Left lung (tissue), 10 donors: ENCODE data around the gene NUDT7. TPM values are rescaled to one million over a fixed set of nuclear protein-coding genes. Genes with fewer than 3 reads are reported as not detected.

Experiments used
- ATAC-seq: fragments of 200-7000 bp; cut with Tn5 transposase; one replicate; pipeline ENCODE4 v1.9.1; 2020; ENCODE audit warnings: moderate library complexity
- DNase-seq, 4 donors: peaks; one replicate each; pipeline ENCODE4 v3.0.0-alpha.2; 2013 to 2020
- H3K27ac ChIP-seq, 2 donors: fragments of 200-600 bp; sonication (generic) in 1 of 2; one replicate each; pipeline versions ENCODE4 v1.5.0 to v1.8.0; 2020 to 2021
- H3K27me3 ChIP-seq, 2 donors: fragments of 200-600 bp; sonication (generic) in 1 of 2; one replicate each; pipeline versions ENCODE4 v1.5.0 to v1.8.0; 2020 to 2021
- H3K36me3 ChIP-seq, 2 donors: fragments of 200-600 bp; sonication (generic) in 1 of 2; one replicate each; pipeline versions ENCODE4 v1.5.0 to v1.8.0; 2020 to 2021
- H3K4me1 ChIP-seq, 2 donors: fragments of 200-600 bp; one replicate each; pipeline ENCODE4 v1.8.0; 2021
- H3K4me3 ChIP-seq, 2 donors: fragments of 200-600 bp; sonication (generic) in 1 of 2; one replicate each; pipeline versions ENCODE4 v1.5.0 to v1.8.0; 2020 to 2021; ENCODE audit warnings: mild to moderate bottlenecking in 1 of 2
- H3K9me3 ChIP-seq, 2 donors: fragments of 200-600 bp; sonication (generic) in 1 of 2; one replicate each; pipeline versions ENCODE4 v1.5.0 to v1.8.0; 2020 to 2021
- intact Hi-C, 2 donors: fragments of 100-400 bp; cut with DNase I; formaldehyde crosslinking; loops; one replicate each; pipeline versions ENCODE4 v1.11.2 to v1.14.2; 2022
- polyA plus RNA-seq, 6 donors: library from polyadenylated mRNA; unstranded; fragments of 120-200 nt; gene quantifications; one replicate each; pipeline ENCODE4 v1.2.1, GENCODE V29; 2013; ENCODE audit not compliant: insufficient read length in 6 of 6
- total RNA-seq, 2 donors: library from RNA; stranded (reverse); fragmentation: NEBNext Ultra II Directional; extraction: Animal tissue kit (Norgen Biotek cat#: 25700); gene quantifications; one replicate each; pipeline ENCODE4 v1.2.1, GENCODE V29; 2021
- TF ChIP-seq, protein P1 (sequence below), 2 donors: fragments of 200-600 bp; sonication (generic) in 1 of 2; IDR thresholded peaks; one replicate each; pipeline versions ENCODE4 v1.5.0 to v1.8.0; 2021; ENCODE audit warnings: antibody characterized with exemption in 2 of 2
- donor health status: DM: no; HTN: yes; CAD: no.
- donor health status: DM: no; HTN: no; CAD: no.

NUDT7 gene
- total and polyA plus RNA-seq, 8 donors, result 6.4 to 14.0 (median 11.4) TPM

DNA sequence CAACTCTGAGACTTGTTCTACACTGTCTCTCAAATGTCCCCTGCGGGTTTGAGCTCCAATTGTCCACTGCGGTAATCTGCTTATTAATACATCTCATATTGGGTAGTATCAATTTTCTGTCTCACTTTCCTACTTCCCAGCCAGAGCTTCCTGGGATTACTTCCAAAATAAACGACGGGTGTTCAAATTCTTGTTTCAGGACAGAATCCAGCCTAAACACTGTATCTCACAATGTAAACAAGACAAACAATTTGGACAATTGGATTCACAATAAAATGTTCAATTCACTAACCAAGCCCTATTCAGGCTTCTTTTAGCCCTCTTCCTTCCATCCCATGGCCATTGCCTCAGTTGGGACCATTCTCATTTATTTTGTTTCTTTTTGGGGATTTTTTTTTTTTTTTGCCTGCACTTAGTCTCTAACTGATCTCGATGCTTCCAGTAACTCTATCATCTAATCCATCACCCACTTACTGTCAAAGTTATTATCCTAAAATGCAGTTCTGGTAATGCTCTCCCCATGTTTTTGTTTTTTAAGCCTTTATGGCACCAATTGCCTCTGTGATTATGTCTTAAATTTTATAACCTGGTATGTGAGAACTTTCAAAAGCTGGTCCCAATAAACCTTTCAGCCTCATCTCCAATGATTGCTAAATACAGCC lies 64.0 kb downstream of the NUDT7 start:
- ATAC-seq, result no peak
- Histone ChIP-seq H3K36me3 (no peaks in the 10 kb centered on the region), H3K27ac (no peak overlapping the region), H3K27me3 (peaks cover 36 to 63% of the 10 kb centered on the region in 2 donors), H3K9me3 (no peaks in the 10 kb centered on the region), H3K4me3 (no peak overlapping the region), H3K4me1 (peaks cover 0 to 19% of the 10 kb centered on the region in 2 donors)
- intact Hi-C loops, result no loop called here
- DNase-seq, result no peak
- TF ChIP-seq, protein P1, sequence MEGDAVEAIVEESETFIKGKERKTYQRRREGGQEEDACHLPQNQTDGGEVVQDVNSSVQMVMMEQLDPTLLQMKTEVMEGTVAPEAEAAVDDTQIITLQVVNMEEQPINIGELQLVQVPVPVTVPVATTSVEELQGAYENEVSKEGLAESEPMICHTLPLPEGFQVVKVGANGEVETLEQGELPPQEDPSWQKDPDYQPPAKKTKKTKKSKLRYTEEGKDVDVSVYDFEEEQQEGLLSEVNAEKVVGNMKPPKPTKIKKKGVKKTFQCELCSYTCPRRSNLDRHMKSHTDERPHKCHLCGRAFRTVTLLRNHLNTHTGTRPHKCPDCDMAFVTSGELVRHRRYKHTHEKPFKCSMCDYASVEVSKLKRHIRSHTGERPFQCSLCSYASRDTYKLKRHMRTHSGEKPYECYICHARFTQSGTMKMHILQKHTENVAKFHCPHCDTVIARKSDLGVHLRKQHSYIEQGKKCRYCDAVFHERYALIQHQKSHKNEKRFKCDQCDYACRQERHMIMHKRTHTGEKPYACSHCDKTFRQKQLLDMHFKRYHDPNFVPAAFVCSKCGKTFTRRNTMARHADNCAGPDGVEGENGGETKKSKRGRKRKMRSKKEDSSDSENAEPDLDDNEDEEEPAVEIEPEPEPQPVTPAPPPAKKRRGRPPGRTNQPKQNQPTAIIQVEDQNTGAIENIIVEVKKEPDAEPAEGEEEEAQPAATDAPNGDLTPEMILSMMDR (IDR thresholded peaks at IDR 0.05), result no peak

DNA sequence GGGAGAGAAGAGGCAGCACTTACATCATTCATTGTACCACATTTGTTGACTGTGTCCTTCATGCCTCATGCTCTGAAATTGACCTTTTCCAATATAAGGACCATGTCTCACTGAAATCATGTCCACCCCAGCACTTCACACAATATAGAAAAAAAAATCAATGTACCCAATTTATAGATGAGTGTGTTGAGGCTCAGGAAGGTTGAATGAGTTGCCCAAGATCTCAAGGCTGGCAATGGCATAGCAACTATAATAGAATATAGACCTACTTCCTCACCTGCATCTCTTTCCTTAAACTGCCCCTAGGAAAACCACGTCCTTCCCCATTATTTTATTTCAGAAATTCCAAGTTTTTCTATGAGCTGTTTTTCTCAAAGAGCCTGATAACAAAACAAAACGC lies 65.1 kb downstream of the NUDT7 start:
- intact Hi-C loops, result no loop called here
- no peak for ATAC-seq
- Histone ChIP-seq H3K4me1 (peaks cover 0 to 19% of the 10 kb centered on the region in 2 donors), H3K36me3 (no peaks in the 10 kb centered on the region), H3K9me3 (no peaks in the 10 kb centered on the region), H3K27ac (no peak overlapping the region), H3K27me3 (peaks cover 36 to 71% of the 10 kb centered on the region in 2 donors), H3K4me3 (no peak overlapping the region)
- TF ChIP-seq, protein P1 (IDR thresholded peaks at IDR 0.05), result no peak
- DNase-seq, result no peak

DNA sequence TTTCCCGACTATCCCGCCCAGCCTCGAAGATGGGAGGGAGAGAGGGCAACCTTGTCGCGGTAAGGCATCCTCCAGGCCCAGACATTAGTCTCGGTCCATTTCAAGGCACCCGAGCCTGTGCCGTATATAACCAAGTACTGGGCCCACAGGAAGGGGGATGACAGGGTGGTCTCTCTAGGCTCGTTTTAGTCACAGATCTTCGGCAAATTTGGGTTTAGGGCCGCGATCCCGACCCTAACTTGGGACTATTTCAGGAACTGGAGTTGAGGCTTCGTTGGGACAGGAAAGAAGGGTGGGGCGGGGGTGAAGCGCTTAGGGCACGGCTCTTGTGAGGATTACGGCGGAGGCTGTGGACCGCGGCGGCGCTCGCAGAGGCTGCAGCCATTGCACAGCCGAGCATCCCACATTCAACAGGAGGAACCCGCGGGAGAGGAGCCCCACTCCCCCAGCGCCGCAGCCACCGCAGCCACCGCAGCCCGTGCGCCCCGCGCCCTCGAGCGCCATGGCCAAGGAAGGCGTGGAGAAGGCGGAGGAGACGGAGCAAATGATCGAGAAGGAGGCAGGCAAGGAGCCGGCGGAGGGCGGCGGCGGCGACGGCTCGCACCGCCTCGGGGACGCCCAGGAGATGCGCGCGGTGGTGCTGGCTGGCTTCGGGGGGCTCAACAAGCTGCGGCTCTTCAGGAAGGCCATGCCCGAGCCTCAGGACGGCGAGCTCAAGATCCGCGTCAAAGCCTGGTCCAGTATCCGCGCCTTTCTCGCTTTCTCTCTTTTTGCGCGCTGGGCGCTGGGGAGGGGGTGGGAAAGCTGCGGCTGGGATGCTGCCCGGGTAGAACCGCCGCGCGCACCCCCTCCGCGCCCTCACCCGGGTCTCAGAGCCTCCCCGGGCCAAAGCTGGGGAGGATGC lies 66.1 kb downstream of the NUDT7 start, which contains the start of gene VAT1L:
Gene VAT1L (plus strand): TSS at position 384 of the 904 bp plus-strand sequence. CDS start 119 bp downstream, at position 503.
- DNase-seq, result peak in 3 of 4 donors; percentile 34 to 75 (median 44)
- ATAC-seq, result peak; percentile 89
- intact Hi-C loops, result no loop called here
- H3K9me3 ChIP-seq, result no peaks in the 10 kb centered on the region
- H3K4me1 ChIP-seq, result peaks cover 0 to 19% of the 10 kb centered on the region in 2 donors
- no peaks in the 10 kb centered on the region for H3K36me3 ChIP-seq
- peaks cover 36 to 77% of the 10 kb centered on the region in 2 donors for H3K27me3 ChIP-seq
- peak within 1 kb of the TSS; percentile 17 to 31 for H3K4me3 ChIP-seq
- no peak within 1 kb of the TSS for H3K27ac ChIP-seq
- TF ChIP-seq, protein P1 (IDR thresholded peaks at IDR 0.05), result no peak

DNA sequence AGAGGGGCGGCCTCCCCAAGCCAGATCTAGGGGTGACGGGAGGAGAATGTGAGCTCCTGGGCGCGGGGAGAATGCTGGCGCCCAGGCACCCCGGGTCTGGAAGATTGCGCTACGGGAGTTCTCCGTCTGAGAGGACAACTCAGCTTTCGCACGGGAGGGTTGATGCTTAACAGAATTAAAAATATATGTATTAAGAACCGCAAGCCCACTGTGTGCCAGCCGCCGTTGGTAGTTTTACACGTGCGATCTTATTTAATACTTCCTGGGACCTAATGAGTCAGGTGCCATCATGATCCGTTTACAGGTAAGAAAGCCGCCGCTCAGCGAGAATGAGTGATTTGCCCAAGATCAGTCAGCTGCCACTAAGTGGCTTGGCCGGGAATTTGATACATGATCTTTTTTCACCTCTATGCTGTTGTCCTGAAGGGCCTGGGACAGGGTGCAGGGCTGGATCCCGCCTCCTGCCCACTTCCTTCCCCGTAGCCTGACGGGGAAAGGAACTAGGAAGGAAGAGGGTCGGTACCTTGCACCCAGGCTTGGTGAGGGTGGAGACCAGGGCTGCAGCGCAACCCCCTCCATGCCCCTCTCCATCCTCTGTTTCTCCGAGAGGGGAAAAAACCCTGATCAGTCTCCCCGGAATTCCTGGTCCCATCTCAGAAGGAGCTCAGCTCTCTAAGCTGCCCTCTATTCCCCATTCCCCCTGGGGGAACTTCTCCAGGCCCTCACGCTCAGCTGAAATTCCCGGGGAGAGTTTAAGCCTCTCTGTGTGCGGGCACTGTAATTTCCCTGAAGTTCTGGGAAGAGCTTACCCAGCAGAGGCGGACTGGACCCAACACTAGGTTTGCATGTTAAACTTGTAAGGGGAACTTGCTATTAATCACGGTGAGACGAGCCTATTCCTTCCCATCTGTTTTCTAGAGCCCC lies 67.0 kb downstream of the NUDT7 start:
- peak in 1 of 4 donors; percentile 13 for DNase-seq

More for the DNA sequence above, 67.0 kb downstream of the NUDT7 start:
- intact Hi-C loops, result no loop called here
- ATAC-seq, result no peak
- H3K9me3 ChIP-seq, result no peaks in the 10 kb centered on the region
- peaks cover 36 to 78% of the 10 kb centered on the region in 2 donors for H3K27me3 ChIP-seq
- TF ChIP-seq, protein P1 (IDR thresholded peaks at IDR 0.05), result no peak
- peak overlapping the region; percentile 17 to 31 for H3K4me3 ChIP-seq
- H3K27ac ChIP-seq, result no peak overlapping the region
- H3K36me3 ChIP-seq, result no peaks in the 10 kb centered on the region
- H3K4me1 ChIP-seq, result peaks cover 0 to 19% of the 10 kb centered on the region in 2 donors
